Ovary (tissue), 9 donors: Measurements from ENCODE around the gene SHROOM3. TPM values are rescaled to one million over a fixed set of nuclear protein-coding genes. Genes with fewer than 3 reads are reported as not detected.
A peak's percentile ranks its signal among the peaks of the same experiment; 100 is the strongest.

ENCODE experiments used
- DNase-seq, 5 donors: peaks; one replicate each; pipeline ENCODE4 v3.0.0-alpha.2; 2019 to 2020
- H3K27ac ChIP-seq, 2 donors: fragments of 200-600 bp; one replicate each; pipeline versions ENCODE4 v1.5.1 to v1.8.0; 2019 to 2022
- H3K27me3 ChIP-seq: fragments of 200-600 bp; one replicate; pipeline ENCODE4 v1.8.0; 2022
- H3K36me3 ChIP-seq: fragments of 200-600 bp; sonication (generic); one replicate; pipeline ENCODE4 v1.5.1; 2019
- H3K4me1 ChIP-seq: one replicate; pipeline ENCODE4 v1.8.1; 2013; ENCODE audit warnings: mild to moderate bottlenecking, moderate library complexity; ENCODE audit not compliant: insufficient read depth
- H3K4me3 ChIP-seq: fragments of 200-600 bp; sonication (generic); one replicate; pipeline ENCODE4 v1.5.1; 2017
- H3K9me3 ChIP-seq, 2 donors: fragments of 200-600 bp in 1 of 2; sonication (generic) in 1 of 2; one replicate each; pipeline versions ENCODE4 v1.5.1 to v1.8.1; 2013 to 2019; ENCODE audit warnings: mild to moderate bottlenecking in 1 of 2, moderate library complexity in 1 of 2
- CTCF ChIP-seq, 3 donors: fragments of 450-650 bp in 2 of 3; fragments of 200-600 bp in 1 of 3; IDR thresholded peaks; one replicate each; pipeline versions ENCODE4 v1.5.1 to v1.8.0; 2016 to 2022; ENCODE audit warnings: antibody characterized with exemption in 3 of 3, mild to moderate bottlenecking in 1 of 3
- EP300 ChIP-seq: sonication (generic); formaldehyde crosslinking; IDR thresholded peaks from one replicate; pipeline ENCODE4 v1.6.1; 2017; ENCODE audit warnings: antibody characterized with exemption
- POLR2A ChIP-seq: fragments of 450-650 bp; IDR thresholded peaks from one replicate; pipeline ENCODE4 v1.6.1; 2017; ENCODE audit warnings: antibody characterized with exemption, mild to moderate bottlenecking, moderate library complexity
- WGBS, 3 donors: extraction: QIAGEN DNeasy Blood & Tissue Kit in 1 of 3; methylation state at CpG; one replicate each; pipeline versions ENCODE4 v1.1.5 to v1.1.7; 2013 to 2017; 5-methylcytosine and 5-hydroxymethylcytosine counted together
- intact Hi-C, 4 donors: fragments of 100-400 bp; cut with DNase I; formaldehyde crosslinking; loops; one replicate each; pipeline versions ENCODE4 v1.11.0 to v1.15.1; 2022 to 2023
- polyA plus RNA-seq, 2 donors: library from polyadenylated mRNA; stranded (reverse); fragments of 200-250 nt in 1 of 2; fragments of 350-450 nt in 1 of 2; fragmentation: Illumina TruSeq in 1 of 2; extraction: RNeasy Lipid Tissue Mini Kit (QIAGEN cat#74804) in 1 of 2; gene quantifications; one replicate each; pipeline ENCODE4 v1.2.3, GENCODE V29; 2013 to 2014
- total RNA-seq, 7 donors: library from RNA; depleted of rRNA in 2 of 7; stranded (reverse); fragments of >200 nt in 2 of 7; fragmentation: NEBNext Ultra II Directional in 3 of 7; extraction: Animal tissue kit (Norgen Biotek cat#: 25700) in 3 of 7; gene quantifications; one replicate each; pipeline versions ENCODE4 v1.1.0 to v1.2.4, GENCODE V29; 2016 to 2023
- donor health status: DM: no; HTN: no; CAD: no; lungs with moderate emphysema.
- donor health status: DM: no; HTN: no; CAD: no.
- donor health status: Bipolar disorder and iron deficiency.
- donor health status: DM: yes; HTN: yes; CAD: no.
- donor health status: DM: no; HTN: no; CAD: no.
- donor health status: DM: yes; HTN: yes; CAD: no.

The SHROOM3 gene
- total and polyA plus RNA-seq, 9 donors, result 0.80 to 70.1 (median 3.8) TPM

- intact Hi-C loops, result no loop called here
- no peak overlapping the region for H3K4me3 ChIP-seq
- 97 to 100% (median 97%) methylated on average over 1 of the region's 1 CpG for WGBS, 3 donors
- no peaks in the 10 kb centered on the region for H3K36me3 ChIP-seq
- H3K9me3 ChIP-seq, result no peaks in the 10 kb centered on the region
- no peaks in the 10 kb centered on the region for H3K27me3 ChIP-seq
- DNase-seq, result no peak
- no peak for TF ChIP-seq CTCF (IDR thresholded peaks at IDR 0.05)
- TF ChIP-seq POLR2A, result no peak
- no peak for TF ChIP-seq EP300
- no peak overlapping the region for H3K27ac ChIP-seq
- H3K4me1 ChIP-seq, result peaks cover 9% of the 10 kb centered on the region
Measured at GRCh38 chr4:76806757-76807156, 371.7 kb downstream of the SHROOM3 start.

- WGBS, 3 donors, result 87 to 93% (median 92%) methylated on average over 10 of the region's 10 CpGs
- Histone ChIP-seq H3K27me3 (no peaks in the 10 kb centered on the region), H3K27ac (no peak overlapping the region), H3K4me1 (peaks cover 8% of the 10 kb centered on the region), H3K9me3 (no peaks in the 10 kb centered on the region), H3K36me3 (no peaks in the 10 kb centered on the region), H3K4me3 (no peak overlapping the region)
- intact Hi-C loops, result no loop called here
- TF ChIP-seq CTCF (IDR thresholded peaks at IDR 0.05), result no peak
- no peak for TF ChIP-seq EP300
- TF ChIP-seq POLR2A, result no peak
- no peak for DNase-seq
Measured at GRCh38 chr4:76809594-76810305, 374.7 kb downstream of the SHROOM3 start.

GRCh38 chr4:76811604-76812412 lies 376.8 kb downstream of the SHROOM3 start:
- H3K4me1 ChIP-seq, result peaks cover 8% of the 10 kb centered on the region
- no peaks in the 10 kb centered on the region for H3K27me3 ChIP-seq
- H3K27ac ChIP-seq, result no peak overlapping the region
- no peaks in the 10 kb centered on the region for H3K9me3 ChIP-seq
- peak; percentile 41 to 56 (median 53) for DNase-seq
- H3K4me3 ChIP-seq, result no peak overlapping the region
- no peaks in the 10 kb centered on the region for H3K36me3 ChIP-seq
- WGBS, 3 donors, result 7 to 10% (median 10%) methylated on average over 12 of the region's 12 CpGs
- no peak for TF ChIP-seq POLR2A
- TF ChIP-seq EP300, result no peak
- TF ChIP-seq CTCF (IDR thresholded peaks at IDR 0.05), result no peak
- intact Hi-C loops, result no loop called here

- WGBS, 3 donors, result 96 to 98% (median 97%) methylated on average over 4 of the region's 4 CpGs
- Histone ChIP-seq H3K27me3 (no peaks in the 10 kb centered on the region), H3K4me3 (no peak overlapping the region), H3K36me3 (no peaks in the 10 kb centered on the region), H3K4me1 (peaks cover 8% of the 10 kb centered on the region), H3K9me3 (no peaks in the 10 kb centered on the region), H3K27ac (no peak overlapping the region)
- TF ChIP-seq POLR2A (no peak), CTCF (IDR thresholded peaks at IDR 0.05) (no peak), EP300 (no peak)
- no peak for DNase-seq
- intact Hi-C loops, result no loop called here
Measured at GRCh38 chr4:76813070-76813469, 378.0 kb downstream of the SHROOM3 start.
